GM23338 (cell line): ENCODE results near the gene CNNM2. TPM values are rescaled to one million over a fixed set of nuclear protein-coding genes. Genes with fewer than 3 reads are reported as not detected.

Experiments used
- ATAC-seq: fragments of 200-7000 bp; cut with Tn5 transposase; 3 replicates; pipeline ENCODE4 v1.9.1; 2020
- DNase-seq: peaks from one replicate; pipeline ENCODE4 v3.0.0-alpha.2; 2015; ENCODE audit warnings: low spot score
- H2AFZ ChIP-seq: fragments of 200-600 bp; sonication (generic); 2 replicates; pipeline ENCODE4 v1.8.0; 2016; ENCODE audit warnings: antibody characterized with exemption, mild to moderate bottlenecking, moderate library complexity
- H3F3A ChIP-seq: fragments of 200-600 bp; sonication (generic); replicated peaks from 2 replicates; pipeline ENCODE4 v1.8.0; 2017; ENCODE audit warnings: antibody characterized with exemption, mixed run types, low read depth
- H3K27ac ChIP-seq: fragments of 200-600 bp; sonication (generic); 2 replicates; pipeline ENCODE4 v1.6.1; 2016; ENCODE audit warnings: low read depth
- H3K27me3 ChIP-seq: fragments of 200-600 bp; sonication (generic); 2 replicates; pipeline ENCODE4 v1.8.0; 2016; ENCODE audit warnings: mild to moderate bottlenecking, mixed run types, moderate library complexity; ENCODE audit not compliant: insufficient read depth
- H3K36me3 ChIP-seq: fragments of 200-600 bp; sonication (generic); 2 replicates; pipeline ENCODE4 v1.8.0; 2016; ENCODE audit warnings: mild to moderate bottlenecking; ENCODE audit not compliant: insufficient read depth
- H3K4me1 ChIP-seq: fragments of 200-600 bp; sonication (generic); 2 replicates; pipeline ENCODE4 v1.8.0; 2016; ENCODE audit warnings: mild to moderate bottlenecking, moderate library complexity; ENCODE audit not compliant: insufficient read depth
- H3K4me2 ChIP-seq: fragments of 200-600 bp; sonication (generic); 2 replicates; pipeline ENCODE4 v1.7.1; 2017; ENCODE audit warnings: mixed run types
- H3K4me3 ChIP-seq: fragments of 200-600 bp; sonication (generic); 2 replicates; pipeline ENCODE4 v1.6.1; 2016; ENCODE audit warnings: mixed run types
- H3K79me2 ChIP-seq: fragments of 200-600 bp; sonication (generic); replicated peaks from 2 replicates; pipeline ENCODE4 v1.8.0; 2017; ENCODE audit warnings: mild to moderate bottlenecking; ENCODE audit not compliant: insufficient read depth
- H3K9me2 ChIP-seq: fragments of 200-600 bp; sonication (generic); 2 replicates; pipeline ENCODE4 v1.8.0; 2017; ENCODE audit not compliant: insufficient read depth
- H4K20me1 ChIP-seq: fragments of 200-600 bp; sonication (generic); replicated peaks from 2 replicates; pipeline ENCODE4 v1.8.0; 2017; ENCODE audit warnings: mild to moderate bottlenecking; ENCODE audit not compliant: insufficient read depth
- H3K27ac Mint-ChIP-seq: 2 replicates; pipeline ENCODE4 v1.8.0; 2020; ENCODE audit warnings: inconsistent platforms, mild to moderate bottlenecking, moderate library complexity, mixed read lengths
- H3K27me3 Mint-ChIP-seq: 3 replicates; pipeline ENCODE4 v1.8.0; 2022; ENCODE audit warnings: low read depth, mild to moderate bottlenecking, moderate library complexity, mixed read lengths, inconsistent platforms; ENCODE audit not compliant: insufficient read depth, poor library complexity
- H3K36me3 Mint-ChIP-seq: 3 replicates; pipeline ENCODE4 v1.8.0; 2021; ENCODE audit warnings: low read depth, mild to moderate bottlenecking, inconsistent platforms, moderate library complexity, mixed read lengths
- H3K4me1 Mint-ChIP-seq: 3 replicates; pipeline ENCODE4 v1.8.0; 2020; ENCODE audit warnings: mild to moderate bottlenecking, inconsistent platforms, mixed read lengths
- H3K4me3 Mint-ChIP-seq: 3 replicates; pipeline ENCODE4 v1.8.0; 2021; ENCODE audit warnings: moderate library complexity, mild to moderate bottlenecking, inconsistent platforms, mixed read lengths
- H3K9me3 Mint-ChIP-seq: 3 replicates; pipeline ENCODE4 v1.8.0; 2020; ENCODE audit warnings: moderate library complexity, mild to moderate bottlenecking, inconsistent platforms, mixed read lengths
- CTCF ChIP-seq, 2 experiments: fragments of 200-600 bp in 1 of 2; sonication (generic) in 1 of 2; conservative IDR thresholded peaks; 2 replicates each; pipeline versions ENCODE4 v1.5.1 to v1.6.1; 2016 to 2017; ENCODE audit warnings: antibody characterized with exemption in 2 of 2, low read depth in 2 of 2, mild to moderate bottlenecking in 2 of 2, moderate library complexity in 1 of 2
- ETS1 ChIP-seq: IDR thresholded peaks from 2 replicates; pipeline ENCODE4 v1.6.1; 2016; ENCODE audit warnings: antibody characterized with exemption
- EZH2phosphoT487 ChIP-seq: fragments of 200-600 bp; sonication (generic); IDR thresholded peaks from one replicate; pipeline ENCODE4 v1.8.1; 2018; ENCODE audit warnings: antibody characterized with exemption; ENCODE audit not compliant: unreplicated experiment
- JUNB ChIP-seq: IDR thresholded peaks from one replicate; pipeline ENCODE4 v1.6.1; 2016; ENCODE audit warnings: antibody characterized with exemption; ENCODE audit not compliant: unreplicated experiment
- NANOG ChIP-seq: IDR thresholded peaks from 2 replicates; pipeline ENCODE4 v1.6.1; 2016; ENCODE audit warnings: antibody characterized with exemption, borderline replicate concordance
- POLR2AphosphoS5 ChIP-seq: IDR thresholded peaks from 2 replicates; pipeline ENCODE4 v1.6.1; 2016; ENCODE audit warnings: antibody characterized with exemption, low read depth
- REST ChIP-seq: IDR thresholded peaks from one replicate; pipeline ENCODE4 v1.6.1; 2018; ENCODE audit warnings: antibody characterized with exemption; ENCODE audit not compliant: unreplicated experiment
- ZNF462 ChIP-seq: fragments of 250-450 bp; sonication (Bioruptor Pico); IDR thresholded peaks from 2 replicates; pipeline ENCODE4 v1.5.0; 2020; ENCODE audit warnings: mild to moderate bottlenecking, moderate library complexity
- polyA plus RNA-seq: library from polyadenylated mRNA; unstranded; fragments of >200 nt; fragmentation: Nextera tagmentation; extraction: Ambion mirVana; gene quantifications from 2 replicates; pipeline ENCODE4 v1.2.1, GENCODE V29; 2016
- total RNA-seq: library from RNA; depleted of rRNA; stranded (reverse); fragments of >200 nt; shearing (Covaris generic); gene quantifications from 2 replicates; pipeline ENCODE4 v1.2.3, GENCODE V29; 2014

Gene CNNM2
- total and polyA plus RNA-seq, 2 experiments from 2014 or later: 4.5 to 31.3 TPM

GRCh38 chr10:102914781-102915180, 3.3 kb upstream of the CNNM2 start:
- peaks cover 11% of the 10 kb centered on the region for H3K27me3 ChIP-seq
- no peaks in the 10 kb centered on the region for H3K36me3 ChIP-seq
- H3K4me3 Mint-ChIP-seq: no peak overlapping the region
- H3K27ac Mint-ChIP-seq: no peak overlapping the region
- H3K9me2 ChIP-seq: no peaks in the 10 kb centered on the region
- H3K4me1 Mint-ChIP-seq: peaks cover 11% of the 10 kb centered on the region
- H3K79me2 ChIP-seq: peaks cover under 1% of the 10 kb centered on the region; the same call in 1 of the 2 replicates
- DNase-seq (no peak), ATAC-seq (no peak)
- 0 out of 2 replicates have a peak, but pooled peaks cover 2% of the 10 kb centered on the region for H3K4me1 ChIP-seq
- no peaks in the 10 kb centered on the region; the same call in 2 of the 3 replicates for H3K36me3 Mint-ChIP-seq
- no peaks in the 10 kb centered on the region for H3K9me3 Mint-ChIP-seq
- TF ChIP-seq JUNB (no peak), EZH2phosphoT487 (no peak), POLR2AphosphoS5 (no peak), ETS1 (no peak), NANOG (no peak), REST (no peak)
- H3K4me2 ChIP-seq: no peak overlapping the region
- H3F3A ChIP-seq: 0 out of 2 replicates have a peak, but pooled peaks cover 6% of the 10 kb centered on the region
- H3K4me3 ChIP-seq: no peak overlapping the region
- peaks cover 15% of the 10 kb centered on the region for H3K27me3 Mint-ChIP-seq
- H4K20me1 ChIP-seq: no peaks in the 10 kb centered on the region; the same call in 1 of the 2 replicates
- no peak overlapping the region for H3K27ac ChIP-seq
- no peak overlapping the region for H2AFZ ChIP-seq

GRCh38 chr10:102916173-102916572, 1.9 kb upstream of the CNNM2 start:
- no peak for TF ChIP-seq ZNF462
- TF ChIP-seq CTCF (conservative IDR thresholded peaks at IDR 0.05; ENCODE audit: low read depth in 2 of 2): peak in 1 of 2 experiments; percentile 25; a peak in 2 of 4 replicates
- Histone ChIP-seq H3K36me3 (no peaks in the 10 kb centered on the region), H3K27ac (no peak overlapping the region), H3K9me2 (no peaks in the 10 kb centered on the region), H3K27me3 (peaks cover 22% of the 10 kb centered on the region), H3F3A (0 out of 2 replicates have a peak, but pooled peaks cover 6% of the 10 kb centered on the region), H2AFZ (peak overlapping the region; percentile 99), H3K4me3 (peak overlapping the region; percentile 88), H3K4me1 (peaks cover 12% of the 10 kb centered on the region), H3K4me2 (peak overlapping the region; percentile 81), H4K20me1 (peaks cover 4% of the 10 kb centered on the region; the same call in 1 of the 2 replicates), H3K79me2 (peaks cover 14% of the 10 kb centered on the region)
- Mint-ChIP-seq H3K36me3 (no peaks in the 10 kb centered on the region; the same call in 2 of the 3 replicates), H3K9me3 (no peaks in the 10 kb centered on the region), H3K27me3 (peaks cover 23% of the 10 kb centered on the region), H3K4me1 (peaks cover 18% of the 10 kb centered on the region), H3K27ac (no peak overlapping the region), H3K4me3 (peak overlapping the region; percentile 83)
- ATAC-seq: no peak
- no peak for DNase-seq
